Left renal pelvis (tissue), 4 donors: ENCODE results near the gene C4orf33. TPM values are rescaled to one million over a fixed set of nuclear protein-coding genes. Genes with fewer than 3 reads are reported as not detected.
"Not testable (repeated sequence)": the region's sequence is repeated elsewhere in the genome, so short reads cannot be mapped to it uniquely, and the experiment has no call there.

Experiments used
- DNase-seq, 4 donors: peaks; one replicate each; pipeline ENCODE4 v3.0.0-alpha.2; 2013; ENCODE audit warnings: low read depth in 4 of 4, low spot score in 3 of 4
- polyA plus RNA-seq, 4 donors: library from polyadenylated mRNA; unstranded; fragments of 120-200 nt; gene quantifications; one replicate each; pipeline ENCODE4 v1.2.1, GENCODE V29; 2013; ENCODE audit not compliant: insufficient read length in 4 of 4

C4orf33 gene
- polyA plus RNA-seq, 4 donors: 12.0 to 16.7 (median 15.6) TPM

GRCh38 chr4:129126614-129127013, 30.7 kb downstream of the C4orf33 start:
- DNase-seq: not testable (repeated sequence)

GRCh38 chr4:129129143-129129542, 33.2 kb downstream of the C4orf33 start:
- no peak for DNase-seq

DNA sequence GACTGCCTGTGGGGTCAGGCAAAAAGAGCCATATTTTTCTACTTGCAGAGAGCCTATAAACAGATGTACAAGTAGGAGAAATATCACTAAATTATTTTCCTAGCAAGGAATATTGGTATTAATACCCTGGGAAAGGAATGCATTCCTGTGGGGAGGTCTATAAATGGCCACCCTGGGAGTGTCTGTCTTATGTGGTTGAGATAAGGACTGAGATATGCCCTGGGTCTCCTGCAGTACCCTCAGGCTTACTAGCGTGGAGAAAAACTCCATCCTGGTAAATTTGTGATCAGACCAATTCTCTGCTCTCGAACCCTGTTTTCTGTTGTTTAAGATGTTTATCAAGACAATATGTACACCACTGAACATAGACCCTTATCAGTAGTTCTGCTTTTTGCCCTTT, 35.4 kb downstream of the C4orf33 start:
- DNase-seq: no peak

- no peak for DNase-seq
Measured at GRCh38 chr4:129136433-129136832, 40.5 kb downstream of the C4orf33 start.

- DNase-seq: no peak
Measured at GRCh38 chr4:129138810-129139496, 43.0 kb downstream of the C4orf33 start.

- no peak for DNase-seq
Measured at GRCh38 chr4:129140521-129140920, 44.6 kb downstream of the C4orf33 start.

DNA sequence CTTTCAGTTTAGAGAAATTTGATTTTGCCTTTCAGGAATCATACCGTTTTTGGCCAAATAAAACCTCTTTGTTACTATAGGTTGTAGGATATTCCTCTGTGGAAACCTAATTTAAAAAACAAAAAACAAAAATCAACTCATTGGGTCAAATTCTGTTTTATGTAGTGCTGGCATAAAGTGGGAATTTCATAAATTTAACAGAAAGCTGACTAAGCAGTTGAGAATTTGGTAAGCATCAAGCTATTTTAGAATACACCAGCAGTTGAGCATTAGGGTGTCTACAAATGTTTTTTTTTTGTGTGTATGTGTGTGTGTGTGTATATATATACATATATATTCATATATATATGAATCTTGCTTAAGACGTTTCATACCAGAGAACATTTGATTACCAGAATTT, 47.4 kb downstream of the C4orf33 start:
- DNase-seq: no peak

DNA sequence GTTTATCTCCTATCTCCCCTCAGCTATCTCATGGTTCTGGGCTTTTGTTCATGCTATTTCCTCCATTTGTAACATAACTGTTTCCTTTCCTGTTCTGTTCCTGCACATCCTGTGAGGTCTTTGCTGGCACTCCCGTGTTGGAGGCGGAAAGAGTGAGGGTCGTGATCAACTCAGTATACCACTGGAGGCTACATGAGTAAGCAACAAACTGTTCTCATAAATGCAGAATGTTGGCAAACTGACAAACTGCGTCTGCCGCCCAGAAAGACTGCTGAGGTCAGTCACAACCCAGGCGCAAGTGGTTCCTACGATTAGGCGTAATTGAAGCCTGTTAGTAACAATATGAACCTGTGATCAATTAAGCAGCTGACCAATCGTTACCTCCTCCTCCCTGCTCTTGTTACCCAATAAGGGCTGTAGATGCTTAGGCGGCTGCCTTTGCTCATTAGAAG, 48.8 kb downstream of the C4orf33 start:
- DNase-seq: no peak

DNA sequence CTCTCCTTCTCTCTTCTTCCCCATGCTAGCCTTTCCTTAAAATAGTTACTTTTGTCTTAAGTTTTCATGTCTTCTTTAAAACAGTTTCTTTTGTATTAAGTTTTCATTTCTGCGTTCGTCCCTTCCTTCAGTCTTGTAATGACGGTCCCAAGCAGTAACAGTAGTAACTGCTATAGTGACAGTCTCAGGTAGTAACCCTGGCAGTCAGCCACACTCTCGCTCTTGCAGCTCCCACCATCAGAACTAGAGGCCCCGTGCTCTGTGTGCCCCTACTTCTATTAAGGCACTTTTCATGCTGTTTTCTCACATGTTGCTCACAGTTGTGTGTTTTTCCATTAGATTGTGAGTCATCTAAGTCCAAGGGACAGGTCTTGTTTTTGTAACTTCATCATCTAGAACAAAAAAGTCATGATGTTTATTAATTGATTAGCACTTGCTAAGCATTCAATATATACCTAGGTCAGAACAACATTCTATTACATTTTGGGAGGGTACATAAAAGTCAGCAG, 49.3 kb downstream of the C4orf33 start:
- DNase-seq: no peak

DNA sequence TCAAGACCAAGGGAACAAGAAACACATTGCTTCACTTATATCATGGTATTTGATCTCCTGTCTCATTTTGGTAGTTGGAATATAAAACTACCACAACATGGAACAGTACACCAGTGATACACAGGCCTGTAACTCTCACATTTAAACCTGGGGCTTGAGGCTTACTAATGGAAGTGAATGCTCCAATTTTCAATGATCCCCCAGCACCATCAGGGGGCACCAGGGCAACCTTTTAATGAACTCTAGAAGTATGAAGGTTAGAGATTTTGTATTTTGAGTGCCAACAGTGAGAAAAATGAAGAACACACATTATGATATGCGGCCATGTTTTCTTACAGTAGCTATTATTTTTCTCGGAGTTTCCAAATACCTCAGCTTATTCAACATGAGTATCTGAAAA, 50.7 kb downstream of the C4orf33 start:
- DNase-seq: no peak

DNA sequence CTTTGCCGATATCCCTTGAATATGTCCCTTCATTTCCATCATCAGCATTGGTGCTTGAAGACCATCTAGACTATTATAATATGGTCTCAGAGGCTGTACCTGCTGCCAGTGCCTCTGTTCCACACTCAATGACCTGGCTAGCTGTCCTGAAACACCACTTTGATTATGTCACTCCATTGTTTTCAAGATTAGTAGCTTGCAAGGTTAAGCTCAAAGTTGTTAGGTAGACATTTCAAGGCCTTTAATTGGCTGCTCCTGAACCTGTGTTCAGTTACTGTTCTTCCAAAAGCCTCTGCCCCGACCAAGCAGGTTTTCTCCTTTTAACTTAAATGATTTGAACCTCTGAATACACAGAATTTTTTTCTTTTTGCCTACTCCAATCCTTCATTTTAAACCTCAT, 52.9 kb downstream of the C4orf33 start:
- DNase-seq: no peak

GRCh38 chr4:129149906-129150305, 54.0 kb downstream of the C4orf33 start:
- no peak for DNase-seq

- no peak for DNase-seq
Measured at GRCh38 chr4:129152350-129152749, 56.4 kb downstream of the C4orf33 start.

- DNase-seq: no peak
Measured at GRCh38 chr4:129153700-129154099, 57.7 kb downstream of the C4orf33 start.

DNA sequence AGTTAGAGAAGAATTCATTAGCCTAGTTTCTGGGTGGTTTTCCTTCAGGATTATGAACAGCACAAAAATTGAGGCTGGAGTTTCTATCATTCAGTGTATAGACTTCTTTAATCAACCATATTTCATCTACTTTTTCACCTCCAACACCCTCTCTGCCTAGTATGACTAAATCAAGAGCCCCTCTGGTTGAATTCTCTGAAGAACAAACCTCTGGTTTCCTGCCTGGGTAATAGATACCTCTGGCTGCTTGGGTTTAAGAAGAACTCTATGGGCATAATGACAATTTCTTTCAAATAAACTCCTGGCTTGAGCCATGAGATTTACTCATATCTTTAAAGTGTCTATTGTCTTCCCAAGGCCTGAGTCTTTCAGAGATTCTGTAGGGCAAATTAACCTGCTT, 66.5 kb downstream of the C4orf33 start:
- DNase-seq: no peak

- DNase-seq: no peak
Measured at GRCh38 chr4:129163427-129163826, 67.5 kb downstream of the C4orf33 start.

- DNase-seq: no peak
Measured at GRCh38 chr4:129164243-129164642, 68.3 kb downstream of the C4orf33 start.

Other genes with a start within 250 kb of the C4orf33 start
- gene SCLT1, start 2.6 kb upstream of the C4orf33 start, polyA plus RNA-seq: 10 to 100 TPM; 14.0 to 19.1 (median 17.7) TPM